Esophagus muscularis mucosa (tissue), 4 donors: Measurements from ENCODE around the gene OPRL1. TPM values are rescaled to one million over a fixed set of nuclear protein-coding genes. Genes with fewer than 3 reads are reported as not detected.

Experiments
- DNase-seq: peaks from one replicate; pipeline ENCODE4 v3.0.0-alpha.2; 2017; ENCODE audit errors: extremely low spot score
- H3K27ac ChIP-seq, 4 donors: fragments of 200-600 bp; sonication (generic); replicated peaks in 1 of 4; 1 replicate in 3 of 4; 2 replicates in 1 of 4; pipeline ENCODE4 v1.5.1; 2016 to 2019; ENCODE audit warnings: mild to moderate bottlenecking in 1 of 4
- H3K27me3 ChIP-seq, 4 donors: fragments of 200-600 bp; sonication (generic); one replicate each; pipeline versions ENCODE4 v1.5.1 to v1.6.0; 2016 to 2019
- H3K36me3 ChIP-seq, 4 donors: fragments of 200-600 bp; sonication (generic); one replicate each; pipeline ENCODE4 v1.5.1; 2016 to 2019
- H3K4me1 ChIP-seq, 4 donors: fragments of 200-600 bp; sonication (generic); one replicate each; pipeline ENCODE4 v1.5.1; 2016 to 2019
- H3K4me3 ChIP-seq, 4 donors: fragments of 200-600 bp; sonication (generic); 1 replicate in 2 of 4; 2 replicates in 2 of 4; pipeline ENCODE4 v1.5.1; 2016 to 2019; ENCODE audit warnings: mild to moderate bottlenecking in 4 of 4, moderate library complexity in 1 of 4
- H3K9me3 ChIP-seq, 4 donors: fragments of 200-600 bp; sonication (generic); 1 replicate in 3 of 4; 2 replicates in 1 of 4; pipeline ENCODE4 v1.5.1; 2016 to 2019
- CTCF ChIP-seq, 3 experiments: fragments of 200-600 bp in 2 of 3; fragments of 450-650 bp in 1 of 3; sonication (generic) in 2 of 3; IDR thresholded peaks; one replicate each; pipeline ENCODE4 v1.5.1; 2017 to 2019; ENCODE audit warnings: antibody characterized with exemption in 3 of 3, mild to moderate bottlenecking in 2 of 3, moderate library complexity in 1 of 3
- EP300 ChIP-seq: sonication (generic); formaldehyde crosslinking; IDR thresholded peaks from one replicate; pipeline ENCODE4 v1.6.1; 2017; ENCODE audit warnings: antibody characterized with exemption
- POLR2A ChIP-seq: fragments of 450-650 bp; IDR thresholded peaks from one replicate; pipeline ENCODE4 v1.6.1; 2017; ENCODE audit warnings: antibody characterized with exemption, moderate library complexity, mild to moderate bottlenecking, low read depth
- POLR2AphosphoS5 ChIP-seq, 2 donors: sonication (generic); formaldehyde crosslinking; IDR thresholded peaks; one replicate each; pipeline ENCODE4 v1.6.1; 2017; ENCODE audit warnings: antibody characterized with exemption in 2 of 2
- WGBS: methylation state at CpG from one replicate; pipeline ENCODE4 v1.1.5; 2018; 5-methylcytosine and 5-hydroxymethylcytosine counted together
- intact Hi-C: fragments of 100-400 bp; cut with DNase I; formaldehyde crosslinking; loops from one replicate; pipeline ENCODE4 v1.15.1; 2023
- total RNA-seq, 4 donors: library from RNA; depleted of rRNA; stranded (reverse); fragments of >200 nt; gene quantifications; one replicate each; pipeline versions ENCODE4 v1.1.0 to v1.2.1, GENCODE V29; 2016

The OPRL1 gene
- total RNA-seq, 4 donors from 2014 or later: 0.42 to 1.4 (median 0.87) TPM

- peaks cover 6 to 48% (median 37%) of the 10 kb centered on the region in 4 donors for H3K36me3 ChIP-seq
- intact Hi-C loops: no loop called here
- H3K4me1 ChIP-seq: peaks cover 3 to 17% (median 12%) of the 10 kb centered on the region in 4 donors
- H3K4me3 ChIP-seq: no peak overlapping the region
- H3K27ac ChIP-seq: no peak overlapping the region
- no peak for DNase-seq
- TF ChIP-seq CTCF (IDR thresholded peaks at IDR 0.05) (peak; percentile 37 to 64 (median 37)), POLR2AphosphoS5 (IDR thresholded peaks at IDR 0.05) (no peak)
- no peaks in the 10 kb centered on the region for H3K27me3 ChIP-seq
- WGBS: 81% methylated on average over 4 of the region's 14 CpGs
- no peaks in the 10 kb centered on the region for H3K9me3 ChIP-seq
Observed at GRCh38 chr20:64069614-64070243, 10.2 kb upstream of the OPRL1 start.

- intact Hi-C loops: no loop called here
- TF ChIP-seq CTCF (IDR thresholded peaks at IDR 0.05) (no peak), EP300 (no peak), POLR2AphosphoS5 (IDR thresholded peaks at IDR 0.05) (no peak), POLR2A (no peak)
- Histone ChIP-seq H3K9me3 (no peaks in the 10 kb centered on the region), H3K4me1 (peaks cover 0 to 10% (median 5%) of the 10 kb centered on the region in 4 donors), H3K27me3 (no peaks in the 10 kb centered on the region), H3K4me3 (no peak overlapping the region), H3K36me3 (peaks cover 6 to 51% (median 39%) of the 10 kb centered on the region in 4 donors), H3K27ac (no peak overlapping the region)
- no peak for DNase-seq
- WGBS: 89% methylated on average over 28 of the region's 31 CpGs
Observed at GRCh38 chr20:64070244-64070993, 9.5 kb upstream of the OPRL1 start.

GRCh38 chr20:64071341-64072332 is 8.2 kb upstream of the OPRL1 start:
- 84% methylated on average over 27 of the region's 30 CpGs for WGBS
- intact Hi-C loops: no loop called here
- no peak for DNase-seq
- H3K4me3 ChIP-seq: no peak overlapping the region
- no peak overlapping the region for H3K27ac ChIP-seq
- H3K4me1 ChIP-seq: peaks cover 0 to 9% (median 0%) of the 10 kb centered on the region in 4 donors
- TF ChIP-seq POLR2AphosphoS5 (IDR thresholded peaks at IDR 0.05) (no peak), EP300 (no peak), CTCF (IDR thresholded peaks at IDR 0.05) (no peak), POLR2A (no peak)
- H3K9me3 ChIP-seq: no peaks in the 10 kb centered on the region
- H3K27me3 ChIP-seq: no peaks in the 10 kb centered on the region
- H3K36me3 ChIP-seq: peaks cover 6 to 51% (median 39%) of the 10 kb centered on the region in 4 donors

GRCh38 chr20:64072498-64073063 is 7.3 kb upstream of the OPRL1 start:
- DNase-seq: no peak
- WGBS: 75% methylated on average over 3 of the region's 14 CpGs
- Histone ChIP-seq H3K36me3 (peaks cover 6 to 51% (median 39%) of the 10 kb centered on the region in 4 donors), H3K4me3 (no peak overlapping the region), H3K27me3 (no peaks in the 10 kb centered on the region), H3K27ac (no peak overlapping the region), H3K4me1 (peaks cover 0 to 10% (median under 1%) of the 10 kb centered on the region in 4 donors), H3K9me3 (no peaks in the 10 kb centered on the region)
- intact Hi-C loops: no loop called here
- no peak for TF ChIP-seq EP300
